Stimulated activated CD8-positive, alpha-beta memory T cell treated with anti-CD3 and anti-CD28 coated beads, Interleukin-4, amount 100 ng/mL, for 1 hour (primary cell): ENCODE data around the gene CARS1.
A peak's percentile ranks its signal among the peaks of the same experiment; 100 is the strongest.

Source experiments
- DNase-seq, 2 donors: peaks; one replicate each; pipeline ENCODE4 v3.0.0-alpha.2; 2020; ENCODE audit warnings: low read depth in 2 of 2, low spot score in 1 of 2

CARS1 gene

DNA sequence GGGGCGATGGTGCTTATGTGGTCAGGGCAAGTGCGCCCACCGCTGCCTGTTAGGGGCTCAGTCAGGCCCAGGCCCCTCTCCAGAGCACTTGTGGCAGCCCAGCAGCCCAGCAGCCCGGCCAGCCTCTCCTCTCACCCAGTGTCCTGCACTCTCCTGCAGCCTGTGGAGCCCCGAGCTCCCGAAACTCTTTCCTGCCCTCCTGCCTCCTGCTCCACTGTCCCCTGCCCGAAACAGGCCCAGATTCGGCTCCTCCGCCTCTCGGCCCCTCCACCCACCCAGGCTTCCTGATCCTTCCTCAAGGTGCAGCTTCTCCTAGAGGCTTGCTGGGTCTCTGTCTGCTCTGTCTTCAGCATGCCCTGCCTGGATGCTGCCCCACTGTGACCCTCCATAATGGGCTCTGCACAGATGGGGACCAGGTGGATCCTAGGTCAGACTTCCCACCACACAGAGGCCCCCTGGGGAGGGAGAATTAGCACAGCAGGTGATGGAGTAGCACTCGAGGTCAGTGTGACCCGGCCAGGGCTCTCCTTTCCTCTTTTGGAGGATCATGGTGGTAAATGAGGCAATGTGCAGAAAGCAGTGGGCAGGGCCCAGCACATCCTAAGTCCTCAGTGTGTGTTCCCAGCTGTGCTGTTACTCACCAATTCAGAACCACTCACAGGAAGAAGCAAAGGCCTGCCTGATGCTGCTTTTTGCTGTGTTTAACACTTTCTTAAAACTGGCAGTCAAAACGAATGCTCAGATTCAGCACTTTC, 46.5 kb downstream of the CARS1 start:
- no peak for DNase-seq

- DNase-seq = no peak
Measured at GRCh38 chr11:3010004-3010403, 47.2 kb downstream of the CARS1 start.

DNA sequence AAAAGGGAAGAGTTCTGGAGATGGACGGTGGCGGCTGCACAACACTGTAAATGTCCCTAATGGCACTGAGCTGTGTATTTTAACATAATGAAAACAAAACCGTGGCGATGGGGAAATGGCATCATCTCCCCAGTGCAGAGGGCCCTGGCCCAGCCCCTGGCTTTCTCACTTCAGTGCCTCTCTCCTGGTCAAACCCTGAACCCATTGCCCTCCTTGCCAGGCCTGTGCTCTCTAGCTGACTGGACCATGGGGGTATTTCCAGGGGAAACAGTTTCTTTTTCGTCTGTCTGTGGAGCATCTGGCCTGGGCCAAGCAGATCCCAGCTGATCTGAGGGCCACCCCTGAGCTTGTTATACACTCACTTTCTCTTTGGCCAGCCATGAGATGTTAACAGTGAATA, 47.7 kb downstream of the CARS1 start:
- DNase-seq = no peak

- no peak for DNase-seq
Measured at GRCh38 chr11:3008746-3009336, 48.4 kb downstream of the CARS1 start.

- no peak for DNase-seq
Measured at GRCh38 chr11:3007404-3008010, 49.7 kb downstream of the CARS1 start.

GRCh38 chr11:3006505-3007260, 50.5 kb downstream of the CARS1 start:
- peak in 1 of 2 donors; percentile 39 for DNase-seq

- no peak for DNase-seq
Measured at GRCh38 chr11:3004481-3004880, 52.7 kb downstream of the CARS1 start.

DNA sequence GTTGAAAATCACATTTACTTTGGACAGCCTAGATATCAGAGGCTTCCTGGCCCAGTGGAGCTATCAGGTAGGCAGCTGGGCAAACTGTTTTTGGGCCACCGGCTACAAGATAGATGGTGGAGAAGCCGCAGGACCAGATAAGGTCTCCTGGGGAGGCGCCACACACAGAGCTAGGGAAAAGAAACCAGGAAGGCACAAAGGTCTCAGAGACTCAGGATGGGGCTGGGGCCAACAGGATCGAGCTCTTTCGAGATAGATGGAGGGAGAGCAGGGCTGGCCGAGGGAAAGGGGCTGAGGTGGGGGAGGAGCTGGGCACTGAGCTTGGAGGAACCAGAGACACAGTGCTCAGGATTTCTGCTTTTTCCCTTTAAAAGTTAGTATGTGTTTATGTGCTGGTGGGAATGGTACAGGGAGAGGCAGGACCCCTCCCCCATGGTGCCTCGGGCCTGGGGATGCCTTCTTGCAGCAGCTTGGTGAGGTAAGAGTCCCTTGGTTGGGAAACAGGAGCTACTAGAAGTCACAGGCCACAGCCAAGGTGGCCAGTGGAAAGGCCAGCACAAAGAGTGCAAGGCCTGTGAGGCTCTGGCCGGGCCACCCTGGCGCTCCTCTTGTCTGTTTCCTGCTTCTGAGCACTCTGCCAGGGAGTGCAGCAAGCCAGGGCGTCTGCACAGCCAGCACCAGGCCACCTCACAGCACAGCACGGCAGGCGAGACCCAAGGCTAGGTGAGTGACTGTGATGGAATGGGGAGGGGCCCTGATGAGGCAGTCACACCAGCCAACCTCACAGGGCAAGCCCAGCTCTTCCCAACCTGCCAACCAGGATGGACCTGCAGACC, 53.6 kb downstream of the CARS1 start:
- DNase-seq = no peak

- no peak for DNase-seq
Measured at GRCh38 chr11:3002871-3003270, 54.4 kb downstream of the CARS1 start.

GRCh38 chr11:3002351-3002861, 54.8 kb downstream of the CARS1 start:
- no peak for DNase-seq

DNA sequence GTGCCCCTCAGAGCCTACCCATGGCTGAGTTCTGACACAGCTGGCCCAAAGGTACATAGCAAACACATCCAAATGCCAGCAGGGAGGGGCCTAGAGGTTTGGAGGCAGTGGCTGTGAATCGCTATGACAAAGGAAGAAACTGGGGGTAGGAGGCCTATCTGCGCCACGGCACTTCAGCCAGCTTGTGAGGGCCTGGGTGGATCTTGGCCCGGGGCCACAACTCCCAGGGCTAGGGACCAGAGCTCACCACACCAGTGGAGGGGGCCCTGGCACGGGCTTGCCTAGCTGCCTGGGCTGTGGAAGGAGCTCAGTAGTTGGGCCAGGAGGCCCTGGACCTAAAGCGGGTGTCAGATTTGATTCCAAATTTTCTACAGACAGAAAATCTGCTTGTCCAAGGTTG, 55.7 kb downstream of the CARS1 start:
- DNase-seq = no peak

- no peak for DNase-seq
Measured at GRCh38 chr11:3000032-3000961, 56.9 kb downstream of the CARS1 start.

GRCh38 chr11:2999464-2999998, 57.7 kb downstream of the CARS1 start:
- no peak for DNase-seq

- DNase-seq = no peak
Measured at GRCh38 chr11:2998073-2998850, 59.0 kb downstream of the CARS1 start.

- no peak for DNase-seq
Measured at GRCh38 chr11:2997406-2997805, 59.8 kb downstream of the CARS1 start.

GRCh38 chr11:2996976-2997375, 60.2 kb downstream of the CARS1 start:
- no peak for DNase-seq

- no peak for DNase-seq
Measured at GRCh38 chr11:2995893-2996554, 61.2 kb downstream of the CARS1 start.

DNA sequence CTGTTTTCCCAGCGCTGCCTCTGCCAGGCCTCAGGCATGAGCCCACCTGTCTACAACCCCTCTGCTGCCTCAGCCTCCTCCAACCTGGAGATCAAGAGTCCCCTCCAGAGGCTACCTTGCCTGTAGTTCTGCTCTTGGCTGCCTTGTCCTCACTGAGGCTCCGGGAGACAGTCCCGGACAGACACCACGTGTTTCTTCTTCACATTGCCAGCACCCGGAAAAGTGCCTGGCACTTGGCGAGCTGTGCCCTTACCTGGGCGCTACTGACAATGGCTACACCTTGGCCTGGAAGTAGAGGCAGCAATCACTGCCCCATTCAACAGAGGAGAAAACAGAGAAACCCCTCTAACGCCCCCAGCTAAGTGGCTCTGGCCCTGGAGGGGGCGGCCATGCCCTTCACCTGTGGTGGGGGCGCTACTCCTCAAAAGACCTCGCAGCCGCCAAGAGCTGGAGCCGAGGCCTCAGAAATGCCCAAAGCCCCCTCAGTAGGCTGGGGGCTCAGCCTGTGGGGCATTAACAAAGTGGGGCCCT, 62.1 kb downstream of the CARS1 start:
- DNase-seq = no peak
